ENCODE results near the gene CYSRT1. TPM values are rescaled to one million over a fixed set of nuclear protein-coding genes. Genes with fewer than 3 reads are reported as not detected.

Gene CYSRT1
- total RNA-seq, 2 donors from 2014 or later: 0.34 to 0.64 TPM

GRCh38 chr9:137217276-137218211 is 7.4 kb upstream of the CYSRT1 start:
- no peak overlapping the region for H3K27ac Mint-ChIP-seq
- no peaks in the 10 kb centered on the region for H3K36me3 Mint-ChIP-seq
- DNase-seq (ENCODE audit: low spot score in 2 of 2) (no peak), ATAC-seq (no peak)
- H3K9me3 Mint-ChIP-seq: no peaks in the 10 kb centered on the region

GRCh38 chr9:137218212-137218753 is 6.7 kb upstream of the CYSRT1 start:
- no peaks in the 10 kb centered on the region for H3K36me3 Mint-ChIP-seq
- no peak overlapping the region for H3K27ac Mint-ChIP-seq
- no peak for ATAC-seq
- H3K9me3 Mint-ChIP-seq: no peaks in the 10 kb centered on the region
- no peak for DNase-seq (ENCODE audit: low spot score in 2 of 2)

GRCh38 chr9:137218754-137219271 is 6.2 kb upstream of the CYSRT1 start:
- ATAC-seq: no peak
- H3K27ac Mint-ChIP-seq: no peak overlapping the region

GRCh38 chr9:137219757-137220316 is 5.1 kb upstream of the CYSRT1 start:
- DNase-seq (ENCODE audit: low spot score in 2 of 2) (no peak), ATAC-seq (no peak)
- peak overlapping the region in 1 of 2 donors; percentile 56 for H3K27ac Mint-ChIP-seq
- H3K36me3 Mint-ChIP-seq: no peaks in the 10 kb centered on the region
- H3K9me3 Mint-ChIP-seq: no peaks in the 10 kb centered on the region

More at GRCh38 chr9:137218754-137219271, 6.2 kb upstream of the CYSRT1 start:
- H3K9me3 Mint-ChIP-seq: no peaks in the 10 kb centered on the region
- H3K36me3 Mint-ChIP-seq: no peaks in the 10 kb centered on the region
- DNase-seq (ENCODE audit: low spot score in 2 of 2): no peak

- no peak for ATAC-seq
- no peak overlapping the region for H3K27ac Mint-ChIP-seq
Measured at GRCh38 chr9:137220317-137221094, 4.5 kb upstream of the CYSRT1 start.

GRCh38 chr9:137221095-137221505 is 3.9 kb upstream of the CYSRT1 start:
- no peak overlapping the region for H3K27ac Mint-ChIP-seq
- DNase-seq (ENCODE audit: low spot score in 2 of 2) (no peak), ATAC-seq (no peak)
- no peaks in the 10 kb centered on the region for H3K9me3 Mint-ChIP-seq
- H3K36me3 Mint-ChIP-seq: no peaks in the 10 kb centered on the region

More at GRCh38 chr9:137220317-137221094, 4.5 kb upstream of the CYSRT1 start:
- no peaks in the 10 kb centered on the region for H3K36me3 Mint-ChIP-seq
- H3K9me3 Mint-ChIP-seq: no peaks in the 10 kb centered on the region
- no peak for DNase-seq (ENCODE audit: low spot score in 2 of 2)

- no peak for ATAC-seq
- no peaks in the 10 kb centered on the region for H3K36me3 Mint-ChIP-seq
- no peak overlapping the region for H3K27ac Mint-ChIP-seq
Measured at GRCh38 chr9:137221506-137222111, 3.4 kb upstream of the CYSRT1 start.

GRCh38 chr9:137222190-137223077 is 2.5 kb upstream of the CYSRT1 start, which contains the start of gene RNF208:
Gene RNF208 (minus strand): TSS chr9:137222240. CDS start chr9:137221212, 1,028 bp downstream.
- ATAC-seq (peak in 1 of 2 donors; percentile 7), DNase-seq (ENCODE audit: low spot score in 2 of 2) (no peak)
- no peaks in the 10 kb centered on the region for H3K9me3 Mint-ChIP-seq
- H3K36me3 Mint-ChIP-seq: no peaks in the 10 kb centered on the region
- peak within 1 kb of the TSS; percentile 36 to 57 for H3K27ac Mint-ChIP-seq

More at GRCh38 chr9:137221506-137222111, 3.4 kb upstream of the CYSRT1 start:
- DNase-seq (ENCODE audit: low spot score in 2 of 2): no peak
- no peaks in the 10 kb centered on the region for H3K9me3 Mint-ChIP-seq

GRCh38 chr9:137223078-137223970 is 1.6 kb upstream of the CYSRT1 start:
- Mint-ChIP-seq H3K36me3 (no peaks in the 10 kb centered on the region), H3K9me3 (no peaks in the 10 kb centered on the region), H3K27ac (peak overlapping the region; percentile 36 to 57)
- ATAC-seq: peak; percentile 84 to 89
- DNase-seq (ENCODE audit: low spot score in 2 of 2): peak; percentile 98

- Mint-ChIP-seq H3K9me3 (no peaks in the 10 kb centered on the region), H3K27ac (no peak overlapping the region), H3K36me3 (no peaks in the 10 kb centered on the region)
- DNase-seq (ENCODE audit: low spot score in 2 of 2) (no peak), ATAC-seq (no peak)
Measured at GRCh38 chr9:137225699-137226331, 841 bp downstream of the CYSRT1 start.

- Mint-ChIP-seq H3K27ac (no peak overlapping the region), H3K9me3 (no peaks in the 10 kb centered on the region), H3K36me3 (no peaks in the 10 kb centered on the region)
- ATAC-seq: no peak
- no peak for DNase-seq (ENCODE audit: low spot score in 2 of 2)
Measured at GRCh38 chr9:137226338-137227053, 1.5 kb downstream of the CYSRT1 start.

GRCh38 chr9:137227054-137227852 is 2.3 kb downstream of the CYSRT1 start, which contains the start of gene RNF224:
Gene RNF224 (plus strand): TSS chr9:137227502. CDS start chr9:137228336, 834 bp downstream.
- ATAC-seq (peak; percentile 41 to 55), DNase-seq (ENCODE audit: low spot score in 2 of 2) (peak; percentile 77 to 86)
- Mint-ChIP-seq H3K9me3 (no peaks in the 10 kb centered on the region), H3K36me3 (no peaks in the 10 kb centered on the region), H3K27ac (peak within 1 kb of the TSS in 1 of 2 donors; percentile 16)
